PC-9 (cell line): ENCODE data around the gene FAM43B.

Experiments
- CTCF ChIP-seq: fragments of 200-600 bp; sonication (generic); conservative IDR thresholded peaks from 2 replicates; pipeline ENCODE4 v1.6.1; 2017; ENCODE audit warnings: mixed run types, antibody characterized with exemption, mild to moderate bottlenecking, moderate library complexity
- EZH2 ChIP-seq: fragments of 200-600 bp; sonication (generic); IDR thresholded peaks from 2 replicates; pipeline ENCODE4 v1.8.0; 2017; ENCODE audit warnings: antibody characterized with exemption, low read depth

- no peak for TF ChIP-seq CTCF
- no peak for TF ChIP-seq EZH2
Measured at GRCh38 chr1:20584890-20585289, 32.5 kb downstream of the FAM43B start.
